ENCODE results near the gene ARHGEF3.

GRCh38 chr3:56761887-56762651, 39.7 kb downstream of the ARHGEF3 start:
- no peak for TF ChIP-seq POLR2A (IDR thresholded peaks at IDR 0.05)
- TF ChIP-seq, protein P1, sequence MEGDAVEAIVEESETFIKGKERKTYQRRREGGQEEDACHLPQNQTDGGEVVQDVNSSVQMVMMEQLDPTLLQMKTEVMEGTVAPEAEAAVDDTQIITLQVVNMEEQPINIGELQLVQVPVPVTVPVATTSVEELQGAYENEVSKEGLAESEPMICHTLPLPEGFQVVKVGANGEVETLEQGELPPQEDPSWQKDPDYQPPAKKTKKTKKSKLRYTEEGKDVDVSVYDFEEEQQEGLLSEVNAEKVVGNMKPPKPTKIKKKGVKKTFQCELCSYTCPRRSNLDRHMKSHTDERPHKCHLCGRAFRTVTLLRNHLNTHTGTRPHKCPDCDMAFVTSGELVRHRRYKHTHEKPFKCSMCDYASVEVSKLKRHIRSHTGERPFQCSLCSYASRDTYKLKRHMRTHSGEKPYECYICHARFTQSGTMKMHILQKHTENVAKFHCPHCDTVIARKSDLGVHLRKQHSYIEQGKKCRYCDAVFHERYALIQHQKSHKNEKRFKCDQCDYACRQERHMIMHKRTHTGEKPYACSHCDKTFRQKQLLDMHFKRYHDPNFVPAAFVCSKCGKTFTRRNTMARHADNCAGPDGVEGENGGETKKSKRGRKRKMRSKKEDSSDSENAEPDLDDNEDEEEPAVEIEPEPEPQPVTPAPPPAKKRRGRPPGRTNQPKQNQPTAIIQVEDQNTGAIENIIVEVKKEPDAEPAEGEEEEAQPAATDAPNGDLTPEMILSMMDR (IDR thresholded peaks at IDR 0.05): no peak
